ENCODE results near the gene PRKCA.

Gene PRKCA

GRCh38 chr17:66531851-66532295 is 229.5 kb downstream of the PRKCA start:
- DNase-seq, result no peak

DNA sequence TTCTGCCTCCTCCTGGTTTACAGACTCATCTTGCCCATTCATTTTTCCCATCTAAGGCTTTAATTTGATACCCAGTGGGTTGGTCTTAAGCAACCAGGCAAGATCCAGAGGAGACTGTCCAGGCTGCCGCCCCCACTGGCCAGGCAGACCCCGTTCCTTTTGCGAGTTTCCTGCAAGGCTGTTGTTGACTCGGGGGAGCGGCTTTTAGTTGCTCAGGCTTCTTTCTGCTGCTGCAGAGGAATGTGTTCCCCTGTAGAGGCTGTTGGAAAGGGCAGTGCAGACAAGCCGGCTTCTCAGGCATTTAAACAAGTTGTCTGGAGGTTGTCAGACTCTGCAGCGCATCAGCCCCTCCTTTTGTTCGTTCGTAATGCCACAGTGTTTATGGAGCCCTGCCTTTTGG is 231.2 kb downstream of the PRKCA start:
- DNase-seq, result no peak

GRCh38 chr17:66533986-66534385 is 231.6 kb downstream of the PRKCA start:
- DNase-seq, result no peak

- no peak for DNase-seq
These were observed 233.2 kb downstream of the PRKCA start for GRCh38 chr17:66535611-66536010.

- DNase-seq, result no peak
These were observed 235.1 kb downstream of the PRKCA start for GRCh38 chr17:66537502-66537901.

DNA sequence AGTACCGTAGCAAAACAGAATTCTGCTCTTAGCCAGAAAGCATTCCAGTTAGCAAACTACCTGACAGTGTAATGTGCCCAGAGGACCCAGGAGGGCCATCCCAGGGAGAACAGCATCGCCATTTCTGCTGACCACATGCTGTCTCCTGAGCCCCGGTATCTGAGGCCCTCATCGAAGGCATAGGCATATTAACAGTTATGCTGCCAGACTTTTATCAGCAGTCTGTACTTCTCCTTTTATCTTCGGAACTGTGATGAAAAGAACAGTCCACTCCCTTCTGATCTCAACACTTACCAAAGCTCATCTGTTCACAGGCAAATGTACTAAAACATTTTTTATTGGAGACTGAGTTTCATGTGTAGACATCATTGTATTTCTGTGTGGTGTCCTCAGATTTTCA is 236.4 kb downstream of the PRKCA start:
- DNase-seq, result no peak

- DNase-seq, result no peak
These were observed 237.8 kb downstream of the PRKCA start for GRCh38 chr17:66540131-66540781.

- no peak for DNase-seq
These were observed 239.2 kb downstream of the PRKCA start for GRCh38 chr17:66541461-66542128.

DNA sequence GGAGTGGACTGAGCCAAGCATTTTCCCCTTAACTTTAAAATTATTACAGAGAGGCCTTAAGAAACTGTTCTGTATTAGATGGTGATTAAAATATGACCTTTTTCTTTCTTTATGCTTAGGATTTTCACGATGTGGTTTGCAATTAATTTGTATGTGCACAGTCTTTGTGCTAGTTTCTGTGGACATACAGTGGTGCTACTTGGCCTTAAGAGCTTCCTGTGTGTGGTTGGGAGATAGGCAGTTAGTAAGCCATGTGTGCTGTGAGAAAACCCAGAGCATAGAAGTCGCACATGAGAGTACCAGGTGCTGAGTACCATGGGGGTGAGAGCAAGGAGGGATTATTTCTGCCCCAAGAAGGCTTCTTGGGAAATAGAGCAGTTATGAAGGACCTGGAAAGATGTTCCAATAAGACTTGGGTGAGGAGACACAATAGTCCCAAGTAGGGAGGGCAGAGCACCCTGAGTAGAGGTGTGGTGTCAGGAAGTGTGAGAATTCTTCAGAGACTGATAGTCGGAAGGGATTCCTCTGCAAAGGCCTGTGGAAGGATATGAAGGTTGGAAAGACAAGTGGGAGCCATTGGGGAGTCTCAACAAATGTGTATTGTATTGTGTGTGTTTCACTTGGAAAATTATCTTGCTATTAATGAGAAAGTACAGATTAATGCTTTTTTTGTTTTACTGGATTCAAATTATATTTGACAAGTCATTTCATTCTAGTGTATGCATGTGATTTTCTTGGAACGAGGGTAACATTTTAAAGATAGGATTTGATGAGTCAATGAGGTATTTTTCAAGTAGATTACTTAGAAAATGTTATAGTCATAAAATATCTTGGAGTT is 239.9 kb downstream of the PRKCA start:
- DNase-seq, result no peak

DNA sequence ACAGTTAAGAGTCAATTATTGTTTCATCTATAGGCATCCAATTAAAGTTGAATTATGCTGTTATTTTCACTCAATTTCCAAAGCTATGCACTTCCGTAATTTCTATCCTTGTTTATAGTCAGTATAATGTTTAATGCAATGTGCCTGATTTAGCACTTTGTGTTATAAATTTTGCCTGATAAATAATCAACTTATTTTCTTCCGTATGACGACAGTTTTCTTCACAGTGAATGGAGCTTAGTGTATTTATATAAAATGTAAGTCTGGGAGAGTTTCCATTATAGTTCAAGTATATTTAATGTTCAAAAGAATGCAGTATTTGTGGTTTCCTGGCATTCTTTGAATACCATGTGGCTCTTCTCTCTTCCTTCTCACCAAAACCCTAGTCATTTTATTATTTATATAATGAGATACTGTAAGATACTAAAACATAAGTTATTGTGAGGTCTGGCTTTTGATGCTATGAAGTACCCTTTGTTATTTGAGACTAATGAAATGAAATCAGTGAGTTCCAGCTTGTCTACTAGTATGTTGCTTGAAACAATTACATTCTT is 240.6 kb downstream of the PRKCA start:
- no peak for DNase-seq

GRCh38 chr17:66543526-66543925 is 241.1 kb downstream of the PRKCA start:
- DNase-seq, result no peak

DNA sequence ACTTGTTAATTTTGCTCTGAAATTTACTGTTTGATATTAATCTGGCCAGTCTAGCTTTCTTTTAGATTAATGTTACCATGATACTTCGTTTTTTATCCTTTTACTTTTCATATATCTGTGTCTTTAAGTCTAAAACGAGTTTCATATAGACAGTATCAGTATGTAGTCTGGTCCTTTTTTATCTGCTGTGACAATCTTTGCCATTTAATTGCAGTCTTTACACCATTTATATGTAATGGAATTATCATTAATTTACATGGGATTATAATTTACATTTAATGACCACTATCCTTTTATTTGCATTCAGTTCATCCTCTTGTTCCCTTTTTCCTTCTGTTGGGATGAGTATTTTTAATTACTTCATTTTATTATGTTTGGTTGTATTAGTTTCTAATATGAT is 243.5 kb downstream of the PRKCA start:
- DNase-seq, result no peak

DNA sequence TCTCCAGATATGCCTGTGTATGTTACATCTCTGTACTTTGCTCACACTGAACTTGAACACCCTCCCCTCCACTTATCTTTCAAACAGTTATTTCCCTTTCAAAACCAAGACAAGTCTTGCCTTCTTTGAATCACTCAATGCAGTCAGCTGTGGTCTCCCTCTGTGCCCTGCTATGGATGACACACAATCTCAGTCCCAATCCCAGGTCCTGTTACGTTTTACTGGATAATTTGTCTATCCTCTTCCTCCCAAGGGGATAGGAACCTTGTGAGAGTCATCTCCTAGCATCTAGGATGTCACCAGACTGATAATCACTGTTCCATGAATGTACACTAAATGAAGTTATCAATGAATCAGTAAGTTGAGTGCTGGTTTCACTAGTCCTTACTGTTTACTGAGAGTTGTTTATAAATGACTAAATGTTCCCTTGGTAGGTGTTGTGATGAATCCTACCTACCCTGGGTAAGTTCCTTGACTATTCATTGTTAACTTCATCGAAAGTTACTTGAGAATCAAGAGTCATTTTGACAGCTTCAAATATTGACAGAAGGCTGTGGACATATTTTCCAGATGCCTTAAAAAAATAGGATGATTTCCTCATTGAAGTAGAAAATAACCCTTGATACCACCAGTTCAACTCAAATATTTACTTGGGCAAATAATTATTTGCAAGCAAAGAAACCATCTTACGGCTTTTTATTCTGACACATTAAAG is 244.9 kb downstream of the PRKCA start:
- no peak for DNase-seq

- peak; percentile 22 for DNase-seq
These were observed 245.7 kb downstream of the PRKCA start for GRCh38 chr17:66548158-66548557.

DNA sequence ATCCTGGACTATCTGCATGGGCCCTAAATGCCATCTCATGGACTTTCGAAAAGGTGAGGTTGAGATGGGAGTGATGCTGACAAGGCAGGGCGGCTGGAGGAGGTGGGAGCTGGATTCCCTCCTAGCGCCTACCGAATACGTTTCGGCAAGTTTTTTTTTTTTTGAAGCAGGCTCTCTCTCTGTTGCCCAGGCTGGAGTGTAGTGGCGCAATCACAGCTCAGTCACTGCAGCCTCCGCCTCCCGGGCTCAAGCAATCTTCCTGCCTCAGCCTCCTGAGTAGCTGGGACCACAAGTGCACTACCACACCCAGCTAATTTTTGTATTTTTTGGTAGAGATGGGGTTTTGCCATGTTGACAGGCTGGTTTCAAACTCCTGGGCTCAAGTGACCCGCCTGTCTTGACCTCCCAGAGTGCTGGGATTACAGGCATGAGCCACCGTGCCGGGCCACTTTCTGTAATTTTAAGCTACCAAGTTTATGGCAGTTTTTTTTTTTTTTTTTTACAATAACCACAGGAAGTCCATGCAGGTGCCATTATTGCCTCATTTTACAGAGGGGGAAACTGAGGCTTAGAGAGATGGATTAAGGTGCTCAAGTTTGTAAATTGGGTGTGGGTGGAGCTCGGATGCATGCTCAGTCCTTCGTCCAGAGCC is 246.4 kb downstream of the PRKCA start:
- no peak for DNase-seq

DNA sequence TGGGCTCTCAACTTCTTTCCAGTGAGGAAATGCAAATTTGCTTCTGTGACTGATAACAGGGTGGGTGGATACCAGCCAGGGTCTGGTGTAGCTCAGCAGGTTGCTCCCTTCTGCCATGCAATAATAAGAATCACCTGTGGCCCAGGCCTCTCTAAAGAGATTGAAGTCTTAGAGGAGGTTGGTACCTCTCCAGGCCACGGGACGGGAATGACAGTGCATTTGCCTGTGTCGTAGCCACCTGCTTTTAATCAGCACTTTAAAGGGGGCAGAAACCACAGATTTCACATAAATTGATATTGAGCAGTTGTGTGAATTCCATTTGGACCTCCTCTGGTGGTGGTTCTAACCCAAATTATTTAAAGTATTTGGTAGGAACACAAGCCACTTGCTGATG is 246.9 kb downstream of the PRKCA start:
- DNase-seq, result no peak

GRCh38 chr17:66549731-66550207 is 247.4 kb downstream of the PRKCA start:
- DNase-seq, result no peak

DNA sequence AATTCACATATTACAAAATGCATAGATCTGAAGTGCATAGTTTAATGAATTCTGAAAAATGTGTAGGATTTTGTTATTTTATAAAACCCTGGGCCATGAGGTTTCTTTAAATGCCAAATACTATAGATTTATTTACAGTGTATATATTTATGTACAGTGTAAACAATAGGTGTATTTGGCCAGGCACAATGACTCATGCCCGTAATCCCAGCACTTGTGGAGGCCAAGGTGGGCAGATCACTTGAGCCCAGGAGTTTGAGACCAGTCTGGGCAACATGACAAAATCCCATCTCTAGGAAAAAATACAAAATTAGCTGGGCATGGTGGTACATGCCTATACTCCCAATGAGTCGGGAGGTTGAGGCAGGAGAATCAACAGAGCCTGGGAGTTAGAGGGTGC is 249.4 kb downstream of the PRKCA start:
- no peak for DNase-seq

DNA sequence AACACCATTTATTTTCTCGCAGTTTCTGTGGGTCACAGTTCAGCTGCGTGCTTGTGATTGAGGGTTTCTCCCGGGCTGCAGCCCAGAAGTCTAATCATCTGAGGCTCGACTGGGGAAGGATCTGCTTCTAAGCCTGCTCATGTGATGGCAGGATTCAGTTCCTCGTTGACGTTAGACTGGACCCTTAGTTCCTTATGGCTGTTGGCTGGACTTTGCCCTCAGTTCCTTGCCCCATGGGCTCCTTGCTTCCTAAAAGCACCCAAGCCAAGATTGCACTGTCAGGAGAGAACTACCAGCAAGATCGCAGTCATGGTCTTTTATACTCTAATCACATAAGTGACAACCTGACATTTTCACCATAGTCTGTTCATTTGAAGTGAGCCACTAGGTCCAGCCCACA is 250.0 kb downstream of the PRKCA start:
- DNase-seq, result no peak

GRCh38 chr17:66555605-66556004 is 253.2 kb downstream of the PRKCA start:
- DNase-seq, result no peak

- no peak for DNase-seq
These were observed 254.8 kb downstream of the PRKCA start for GRCh38 chr17:66557200-66557599.

- DNase-seq, result no peak
These were observed 255.5 kb downstream of the PRKCA start for GRCh38 chr17:66557886-66558285.
